ENCODE measurements around the gene CDH23.

The CDH23 gene

DNA sequence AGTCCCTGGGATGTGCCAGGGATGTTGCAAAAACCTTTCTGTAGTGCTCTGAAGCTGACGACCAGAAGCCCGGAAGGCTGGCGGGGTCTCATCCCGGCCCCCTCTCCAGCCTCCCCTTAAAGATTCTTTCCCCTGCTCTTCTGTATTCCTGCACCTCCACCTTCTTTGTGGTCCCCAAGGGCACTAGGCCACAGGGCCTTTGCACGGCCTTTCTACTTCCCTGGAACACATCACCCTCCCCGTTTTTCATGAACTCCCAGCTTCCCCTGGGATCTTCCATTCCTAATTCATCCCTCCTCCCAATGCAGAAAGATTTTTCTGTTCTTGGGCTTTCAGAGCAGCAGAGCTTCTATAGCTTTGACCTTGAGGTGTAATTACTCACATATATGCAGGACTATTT lies 127.0 kb downstream of the CDH23 start:
- no peak for DNase-seq

DNA sequence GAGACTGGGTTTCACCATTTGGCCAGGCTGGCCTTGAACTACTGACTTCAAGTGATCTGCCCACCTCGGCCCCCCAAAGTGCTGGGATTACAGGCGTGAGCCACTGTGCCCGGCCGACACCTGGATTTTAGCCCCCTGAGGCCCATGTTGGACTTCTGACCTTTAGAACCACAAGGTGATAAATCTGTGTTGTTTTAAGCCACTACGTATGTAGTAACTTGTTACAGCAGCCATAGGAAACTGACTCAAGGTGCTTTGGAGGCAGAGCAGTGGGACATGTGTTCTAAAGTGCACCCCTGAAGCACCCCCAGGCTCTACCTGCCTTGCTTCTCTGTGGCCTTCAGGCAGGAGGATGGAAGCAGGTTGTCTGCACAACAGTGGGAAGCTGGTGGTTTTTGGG lies 128.4 kb downstream of the CDH23 start:
- no peak for DNase-seq

DNA sequence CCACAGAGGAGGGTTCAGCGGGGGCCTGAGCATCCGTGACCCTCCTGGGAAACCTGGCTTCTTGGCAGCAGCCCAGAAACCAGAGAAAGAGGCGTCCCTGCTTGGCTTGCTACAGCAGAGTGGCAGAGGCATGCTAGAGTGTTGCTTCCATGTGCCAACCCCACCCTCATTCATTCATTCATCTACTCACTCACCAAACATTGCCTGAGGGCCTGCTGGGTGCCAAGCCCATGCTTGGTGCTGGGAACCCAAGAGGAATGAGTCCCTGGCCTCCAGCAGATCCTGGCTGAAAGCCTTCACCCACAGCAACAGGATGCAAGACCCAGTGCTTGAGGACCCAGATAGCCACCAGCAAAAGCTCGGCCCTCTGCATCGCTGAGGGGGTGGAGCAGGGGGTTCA lies 129.0 kb downstream of the CDH23 start:
- no peak for DNase-seq

DNA sequence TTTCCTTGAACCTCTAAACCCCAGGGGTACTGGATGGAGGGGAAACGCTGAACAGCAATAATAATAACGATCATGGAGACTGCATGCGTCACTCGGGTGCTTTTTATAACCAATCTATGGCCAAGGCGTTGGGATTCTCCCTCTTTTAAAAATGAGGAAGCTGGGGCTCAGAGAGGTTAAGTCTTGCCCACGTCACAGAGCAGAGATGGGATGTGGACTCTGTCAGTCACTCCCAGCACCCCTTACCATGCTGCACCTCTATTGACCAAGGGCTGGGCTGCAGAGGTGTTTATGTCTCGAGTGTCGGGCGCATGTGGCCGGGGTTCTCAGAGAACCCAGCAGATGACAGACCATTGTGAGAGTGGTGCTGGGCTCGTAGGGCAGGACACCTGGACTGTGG lies 129.9 kb downstream of the CDH23 start:
- DNase-seq = no peak

DNA sequence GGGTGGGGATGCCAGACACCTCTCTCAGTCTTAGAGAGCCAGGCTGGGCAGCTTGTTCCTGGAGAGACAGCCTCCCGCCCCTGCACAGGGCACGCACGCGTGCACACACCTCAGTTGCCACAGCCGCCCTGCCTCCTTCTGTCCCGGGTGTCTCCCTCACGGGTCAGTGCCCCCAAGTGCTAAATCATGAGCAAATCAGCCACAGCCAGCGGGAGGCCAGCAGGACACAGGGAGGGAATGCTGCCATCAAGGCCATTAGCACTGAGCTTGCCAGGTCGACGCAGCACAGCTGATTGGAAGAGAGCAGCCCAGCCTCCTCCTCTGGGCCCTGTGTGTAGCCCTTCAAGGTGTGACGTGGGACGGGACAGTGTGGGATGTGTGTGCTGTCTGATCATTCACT lies 130.4 kb downstream of the CDH23 start:
- no peak for DNase-seq

DNA sequence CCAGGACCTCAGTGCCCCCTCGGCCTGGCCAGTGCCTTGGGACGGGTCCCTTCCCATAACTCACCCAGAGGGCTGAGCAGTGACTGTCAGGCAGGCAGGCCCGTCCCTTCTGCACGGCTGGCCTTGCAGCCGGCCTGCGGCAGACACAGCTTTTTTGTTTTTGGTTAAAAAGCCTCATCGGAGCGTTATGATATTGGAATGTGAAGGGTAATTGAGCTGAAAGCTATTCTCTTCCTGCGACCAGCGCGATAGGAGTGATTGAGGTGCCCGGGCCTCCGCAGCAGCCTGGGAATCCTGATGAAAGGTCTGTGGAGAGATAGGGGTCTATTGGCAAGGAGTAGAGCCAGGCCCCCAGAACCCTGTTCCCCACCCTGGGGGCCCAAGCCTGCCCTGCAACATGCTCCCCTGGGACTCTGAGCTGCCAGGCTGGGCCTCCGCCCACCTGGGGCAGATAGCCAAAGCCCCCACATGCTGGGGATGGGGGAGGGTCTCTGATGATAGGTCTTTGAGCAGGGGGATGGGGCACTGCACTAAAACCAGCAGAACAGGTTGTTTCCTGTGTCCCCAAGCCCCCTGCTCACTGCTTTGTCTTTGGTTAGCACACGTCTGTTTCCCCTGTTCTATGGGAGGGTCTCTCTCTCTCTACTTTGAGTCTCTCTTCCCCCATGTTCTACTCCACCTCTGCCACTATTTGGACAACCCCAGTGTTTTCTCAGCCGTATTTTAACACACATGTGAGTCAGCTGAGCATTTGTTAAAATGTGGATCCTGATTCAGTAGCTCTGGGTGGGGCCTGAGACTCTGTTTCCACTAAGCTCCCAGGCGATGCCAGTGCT lies 131.9 kb downstream of the CDH23 start:
- no peak for DNase-seq

DNA sequence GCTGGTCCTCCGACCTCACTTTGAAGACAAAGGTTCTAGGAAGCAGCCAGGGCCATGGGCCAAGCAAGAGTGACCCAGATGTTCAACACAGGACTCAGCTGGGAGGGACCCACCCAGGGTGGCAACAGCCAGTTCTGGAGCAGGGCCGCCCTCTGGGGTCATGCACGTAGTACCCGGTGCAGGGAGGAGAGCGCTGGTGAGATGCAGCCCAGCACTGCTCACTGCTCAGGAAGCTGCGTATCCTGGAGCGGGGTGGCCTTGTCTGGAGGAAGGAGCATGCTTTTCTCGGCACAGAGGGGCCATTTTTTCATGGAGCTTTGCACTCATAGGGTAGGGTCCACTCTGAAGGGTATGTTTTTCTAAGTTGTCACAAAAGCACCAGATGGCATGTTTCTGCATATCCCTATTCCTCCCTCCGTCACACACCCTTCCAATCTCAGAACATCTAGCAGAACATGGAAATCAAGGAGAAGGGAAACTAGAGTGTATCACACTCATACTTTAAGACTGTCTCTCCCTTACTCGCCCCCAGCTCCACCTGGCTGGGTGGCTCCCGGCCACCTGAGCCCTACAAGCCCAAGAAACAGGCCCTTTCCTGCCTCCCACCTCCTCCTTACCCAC lies 132.6 kb downstream of the CDH23 start:
- no peak for DNase-seq

DNA sequence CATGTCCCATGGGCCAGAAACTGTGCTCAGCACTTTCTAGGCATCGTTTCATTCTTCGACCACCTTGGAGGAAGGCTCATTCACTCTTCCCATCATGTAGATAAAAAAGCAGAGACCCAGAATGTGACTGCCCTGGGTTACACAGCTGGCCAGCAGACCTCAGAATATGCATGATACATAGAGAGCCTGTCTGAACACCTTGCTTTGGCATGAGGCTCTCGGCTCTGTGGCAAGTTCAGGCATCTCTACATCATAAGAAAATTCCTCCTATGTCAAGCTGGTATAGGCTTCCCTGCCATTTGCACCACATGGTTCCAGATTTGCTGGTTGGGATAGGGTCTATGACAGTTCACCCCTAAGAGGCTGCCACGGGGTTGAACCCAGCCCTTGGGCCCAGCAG lies 134.1 kb downstream of the CDH23 start:
- DNase-seq = no peak

DNA sequence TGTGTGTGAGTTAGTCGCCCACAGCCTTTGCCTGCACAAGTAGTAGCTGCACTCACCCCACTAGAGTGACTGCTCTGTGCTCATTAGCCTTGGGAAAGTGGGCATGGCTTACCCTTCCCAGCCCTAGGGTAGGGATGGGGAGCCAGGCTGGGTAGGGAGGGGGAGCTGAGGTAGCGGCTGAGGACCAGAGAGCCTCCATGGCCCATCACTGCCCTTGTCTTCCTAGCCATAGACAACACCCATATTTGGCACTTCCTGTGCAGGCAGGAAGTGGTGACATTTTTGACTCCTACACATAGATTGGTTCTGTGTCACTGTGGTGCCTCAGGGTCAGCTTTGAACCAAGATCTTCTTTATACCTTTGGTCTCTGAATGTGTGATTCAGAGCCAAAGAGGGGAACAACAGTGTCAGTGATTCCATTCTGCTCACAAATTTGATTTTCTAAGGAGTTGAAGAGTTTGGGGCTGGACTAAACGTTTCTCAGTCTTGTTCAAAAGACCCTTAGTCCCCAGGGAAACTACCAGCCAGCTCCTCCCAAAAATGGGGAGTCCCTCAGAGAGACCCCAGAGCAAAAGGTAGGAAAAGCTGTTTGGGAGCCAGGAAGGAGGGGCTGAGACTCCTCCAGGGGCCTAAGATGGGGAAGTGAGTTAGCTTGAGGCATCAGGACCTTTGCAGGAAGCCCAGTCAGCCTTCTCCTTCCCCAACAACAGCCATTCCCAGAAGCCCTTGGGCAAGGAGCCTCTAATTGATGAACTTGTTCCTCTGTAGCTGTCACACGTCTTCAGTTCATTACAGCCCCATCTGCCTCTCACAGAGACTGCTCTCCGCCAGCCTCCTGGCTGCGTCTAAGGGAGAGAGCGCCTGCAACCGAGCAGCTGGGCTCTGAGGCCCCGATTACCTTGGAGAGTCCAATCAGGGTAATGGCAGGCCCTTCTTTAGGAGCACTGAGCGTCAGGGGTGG lies 135.0 kb downstream of the CDH23 start:
- peak; percentile 24 for DNase-seq

DNA sequence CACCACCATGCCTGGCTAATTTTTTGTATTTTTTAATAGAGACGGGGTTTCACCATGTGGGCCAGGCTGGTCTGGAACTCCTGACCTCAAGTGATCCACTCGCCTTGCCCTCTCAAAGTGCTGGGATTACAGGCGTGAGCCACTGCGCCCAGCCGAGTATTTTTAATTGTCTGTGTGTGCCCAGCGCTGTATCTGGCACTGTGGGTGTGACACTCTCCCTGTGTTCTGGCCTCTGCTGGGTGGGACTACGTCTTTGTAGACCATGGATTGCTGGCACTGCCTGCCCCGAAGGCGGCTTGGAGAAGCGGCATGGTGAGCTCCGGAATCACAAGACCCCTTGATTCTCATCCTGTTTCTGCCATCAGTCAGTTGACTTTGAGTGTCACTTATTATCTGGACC lies 136.2 kb downstream of the CDH23 start:
- DNase-seq = no peak

DNA sequence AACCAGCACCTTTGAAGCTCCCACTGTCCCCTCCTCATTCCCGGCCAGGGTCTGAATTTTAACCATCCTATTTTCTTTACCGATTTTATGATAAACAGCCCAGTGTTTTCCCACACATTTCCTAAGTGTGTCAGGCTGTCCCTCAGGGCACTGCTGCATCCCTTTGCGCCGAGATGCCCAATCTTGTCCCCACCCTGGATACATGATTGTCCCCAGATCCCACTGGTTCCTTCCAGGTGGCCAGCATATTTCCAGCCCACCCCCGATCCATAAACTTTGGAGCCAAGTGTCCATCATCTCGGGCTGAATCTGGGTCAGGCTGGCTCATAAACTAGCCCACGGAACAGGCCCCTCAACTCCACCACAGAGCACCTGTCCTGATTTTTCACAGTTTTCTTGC lies 137.2 kb downstream of the CDH23 start:
- DNase-seq = no peak

DNA sequence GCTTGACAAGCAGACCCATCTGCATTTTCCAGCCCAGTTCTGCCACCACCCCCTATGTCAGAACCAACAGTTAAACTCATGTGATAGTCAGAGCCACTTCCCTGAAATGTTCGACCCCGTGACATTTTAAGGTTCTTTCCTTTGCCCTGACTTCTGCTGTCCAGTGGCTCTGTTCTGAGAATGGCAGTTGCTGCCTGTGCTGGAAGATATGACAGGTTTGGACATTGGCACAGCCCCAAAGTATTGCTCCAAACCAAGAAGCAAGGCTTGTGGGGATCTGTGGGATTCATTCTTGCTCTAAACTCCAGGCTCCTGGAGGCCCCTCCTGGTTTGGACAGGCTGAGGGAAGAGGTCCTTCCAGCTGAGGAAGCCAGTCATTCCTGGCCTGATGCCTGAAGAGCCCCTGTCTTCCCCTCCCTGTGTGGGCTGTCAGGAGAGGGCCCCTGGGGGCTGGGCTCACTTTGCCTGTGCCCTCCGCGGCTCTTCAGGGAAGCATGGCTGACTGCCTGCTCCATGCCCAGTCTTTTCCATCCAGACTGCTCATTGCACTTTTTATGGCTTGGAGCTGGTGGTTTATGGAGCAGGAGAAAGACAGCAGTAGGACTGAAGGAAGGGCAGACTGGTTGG lies 138.0 kb downstream of the CDH23 start:
- DNase-seq = no peak

DNA sequence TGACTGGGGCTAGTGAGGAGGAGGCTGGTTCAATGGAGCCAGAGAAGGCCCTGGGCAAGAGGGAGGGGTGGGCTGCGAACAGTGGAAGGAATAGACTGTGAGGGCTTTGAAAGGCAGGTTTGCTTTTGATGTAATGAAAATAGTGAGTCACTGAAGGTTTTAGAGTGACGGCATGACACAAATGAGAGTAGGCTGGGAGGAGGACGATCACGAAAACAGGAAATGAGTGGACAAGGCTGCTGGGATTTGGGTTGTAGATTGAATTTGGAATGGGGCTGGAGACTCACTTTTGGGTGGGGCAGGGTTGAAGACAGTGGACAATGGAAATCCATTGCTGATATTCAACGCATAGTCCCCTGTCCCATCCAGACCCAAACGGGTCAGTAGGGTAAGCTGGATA lies 139.6 kb downstream of the CDH23 start:
- DNase-seq = no peak

DNA sequence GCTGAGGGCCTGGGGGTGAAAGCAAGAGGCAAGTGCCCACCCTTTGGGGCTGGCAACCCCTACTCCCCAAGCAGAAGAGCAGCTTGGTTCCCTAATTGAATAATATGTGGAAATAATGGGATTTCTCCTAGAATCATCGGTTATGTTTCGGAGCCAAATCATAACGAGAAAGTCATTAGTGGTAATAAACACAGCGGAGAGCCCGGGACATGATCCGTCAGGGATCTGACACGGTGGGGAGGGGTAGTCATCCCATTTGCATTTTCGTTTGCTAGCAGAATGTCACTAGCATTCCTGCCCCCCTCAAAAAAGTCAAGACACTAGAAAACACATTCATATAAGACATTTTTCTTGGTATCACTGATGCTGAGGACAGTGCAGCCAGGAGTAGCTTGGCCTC lies 140.4 kb downstream of the CDH23 start:
- no peak for DNase-seq

DNA sequence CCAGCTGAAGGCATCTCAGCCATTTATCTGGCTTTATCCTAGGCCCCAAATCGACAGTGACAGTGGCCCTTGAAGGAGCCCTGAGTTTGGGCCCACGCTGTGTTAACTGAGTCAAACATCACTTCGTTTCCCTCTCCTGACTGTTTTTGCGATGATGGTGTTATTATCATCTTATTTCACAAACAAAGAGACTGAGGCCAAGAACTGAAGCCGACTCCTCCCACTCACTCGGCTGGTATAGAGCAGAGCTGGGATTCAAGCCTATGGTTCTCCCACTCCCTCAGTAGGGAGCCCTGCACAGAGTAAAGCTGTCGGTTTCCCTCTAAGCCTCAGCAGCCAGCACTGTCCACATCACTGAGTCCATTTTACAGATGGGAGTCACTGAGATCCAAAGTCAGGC lies 141.0 kb downstream of the CDH23 start:
- DNase-seq = no peak

DNA sequence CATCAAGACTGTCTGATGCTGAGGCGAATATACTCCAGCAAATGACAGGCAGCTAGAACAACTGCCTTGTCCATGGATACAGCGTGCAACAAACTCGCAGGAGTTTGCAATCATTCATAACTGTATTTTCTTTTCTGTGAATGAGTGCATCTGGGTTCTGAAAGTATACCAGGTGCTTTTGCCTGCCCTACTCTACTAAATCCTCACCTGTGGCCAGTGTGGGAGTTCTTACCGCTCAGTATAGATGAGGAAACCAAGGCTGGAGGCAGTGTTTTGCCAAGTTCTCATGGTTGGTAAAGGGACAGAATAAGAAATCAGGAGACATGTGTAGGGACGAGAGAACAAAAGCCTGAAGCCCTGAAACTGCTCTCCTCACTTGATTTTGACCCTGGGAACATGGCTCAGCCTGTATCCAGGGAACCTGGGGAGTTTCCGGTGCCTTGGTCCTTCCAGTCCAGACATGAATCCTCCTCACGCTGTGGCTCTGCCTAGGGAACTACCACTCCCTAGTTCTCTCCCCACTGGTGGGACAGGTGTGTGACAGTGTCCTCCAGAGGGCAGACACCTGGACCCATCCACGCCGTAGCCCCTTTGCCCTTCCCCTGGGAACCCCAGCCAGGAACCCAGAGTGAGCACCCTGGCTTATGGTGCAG lies 142.0 kb downstream of the CDH23 start:
- no peak for DNase-seq

DNA sequence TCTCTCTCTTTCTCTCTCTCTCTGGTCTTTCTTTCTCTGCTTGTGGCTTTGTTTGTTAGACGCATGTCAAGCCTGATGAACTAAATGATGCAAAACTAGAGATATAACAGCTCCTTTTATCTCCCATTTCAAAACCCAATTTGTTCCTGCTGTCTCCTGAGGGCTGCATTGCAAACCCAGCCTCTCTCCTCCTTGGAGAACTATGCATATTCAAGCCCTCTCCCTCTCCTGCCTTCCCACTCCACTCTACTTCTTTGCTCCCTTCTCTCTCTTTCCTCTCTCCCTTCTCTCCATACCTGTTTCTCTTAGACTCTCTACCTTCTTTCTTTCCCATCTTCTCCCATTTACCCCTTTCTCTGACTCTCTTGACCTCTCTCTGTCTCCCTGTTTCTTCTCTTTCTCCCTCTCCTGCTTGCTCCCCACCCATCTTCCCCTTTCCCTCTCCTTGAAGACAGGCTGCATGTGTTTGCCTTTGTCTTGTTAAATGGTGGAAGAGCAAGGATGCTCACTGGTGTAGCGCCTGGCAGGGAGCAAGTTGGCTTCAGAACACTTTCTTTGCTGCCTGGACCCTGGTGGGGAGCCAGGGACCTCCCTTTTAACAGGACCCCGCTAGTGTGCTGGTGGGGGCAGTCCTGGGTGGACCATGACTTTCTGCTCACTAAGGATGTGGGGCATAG lies 142.9 kb downstream of the CDH23 start:
- DNase-seq = no peak

DNA sequence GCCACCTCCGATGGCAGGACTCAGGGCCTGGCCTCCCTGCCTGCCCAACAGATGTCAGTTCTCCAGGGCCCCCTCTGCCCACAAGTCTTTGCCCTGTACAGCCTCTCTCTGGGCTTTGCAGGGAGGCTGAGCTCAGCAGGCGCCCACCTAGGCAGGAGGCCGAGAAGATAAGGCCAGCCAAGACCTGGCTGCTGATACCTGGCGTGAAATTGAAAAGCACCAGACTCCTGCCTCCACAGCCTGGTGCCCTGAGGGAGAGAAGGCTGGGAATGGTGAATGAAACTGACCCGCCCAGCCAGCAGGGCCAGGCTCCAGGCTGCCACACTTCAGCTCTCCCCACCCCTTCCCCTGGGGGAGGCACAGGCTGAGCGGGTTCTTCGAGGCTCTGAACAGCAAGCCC lies 145.8 kb downstream of the CDH23 start:
- no peak for DNase-seq

DNA sequence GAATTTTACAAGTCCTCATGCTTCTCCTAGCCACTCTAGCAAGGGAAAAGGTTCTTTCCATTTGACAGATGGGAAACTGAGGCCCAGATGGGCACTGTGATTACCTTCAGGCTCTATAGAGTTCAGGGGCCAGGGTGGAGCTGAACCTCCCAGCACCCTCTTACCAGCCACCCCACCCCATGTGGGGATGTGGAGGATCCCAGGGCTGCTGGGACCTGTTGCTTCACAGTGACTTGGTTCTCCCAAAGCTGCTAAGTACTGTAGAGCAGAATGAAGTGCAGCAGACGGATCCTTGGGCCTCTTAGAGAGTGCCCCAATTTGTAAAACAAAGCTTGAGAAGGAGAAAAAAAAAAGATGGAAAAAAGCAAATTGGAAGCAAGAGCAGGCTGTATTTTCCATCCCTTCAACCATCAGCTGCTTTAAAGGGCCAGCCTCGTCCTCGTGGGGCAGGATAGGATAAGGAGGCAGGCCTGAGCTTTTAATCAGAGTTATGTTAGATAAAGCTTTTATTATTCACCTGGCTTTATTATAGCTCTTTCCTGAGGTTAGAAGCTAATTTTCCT lies 147.0 kb downstream of the CDH23 start:
- no peak for DNase-seq

DNA sequence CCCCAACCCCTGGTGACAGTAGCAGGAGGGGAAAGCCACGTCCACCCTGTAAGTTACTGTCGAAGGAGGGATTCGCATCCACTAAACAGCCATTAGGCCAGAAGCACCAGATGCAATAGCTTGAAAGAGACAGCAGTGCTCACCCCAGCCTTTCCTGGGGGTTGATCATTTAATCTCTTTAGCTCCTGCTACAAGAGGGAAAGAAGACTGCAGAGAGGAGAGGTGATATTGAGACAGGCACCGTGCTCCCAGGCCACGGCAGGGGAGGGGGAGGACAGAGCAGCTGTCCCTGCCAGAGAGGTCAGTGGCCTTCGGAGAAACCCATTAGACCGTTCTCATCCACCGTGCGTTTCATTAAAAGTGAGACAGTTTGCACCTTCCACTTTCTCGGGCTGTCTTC lies 148.3 kb downstream of the CDH23 start:
- no peak for DNase-seq

DNA sequence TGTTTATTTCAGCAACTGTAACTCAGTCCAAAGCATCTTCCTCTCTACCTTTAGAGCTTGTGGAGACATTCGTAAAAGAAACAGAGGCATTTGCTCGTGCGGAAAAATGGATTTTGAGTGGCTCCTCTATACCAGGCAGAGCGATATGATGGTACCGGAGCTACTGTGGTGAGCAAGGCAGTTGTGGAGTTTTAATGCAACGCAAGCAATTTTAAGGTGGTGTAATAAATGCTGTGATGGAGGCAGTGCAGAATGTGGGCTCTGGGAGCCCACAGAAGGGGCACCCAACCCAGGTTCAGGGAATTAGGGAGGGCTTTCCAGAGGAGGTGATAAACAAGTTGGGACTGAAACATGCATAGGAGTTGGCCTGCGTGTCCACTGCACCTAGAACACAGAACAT lies 149.5 kb downstream of the CDH23 start:
- DNase-seq = no peak

DNA sequence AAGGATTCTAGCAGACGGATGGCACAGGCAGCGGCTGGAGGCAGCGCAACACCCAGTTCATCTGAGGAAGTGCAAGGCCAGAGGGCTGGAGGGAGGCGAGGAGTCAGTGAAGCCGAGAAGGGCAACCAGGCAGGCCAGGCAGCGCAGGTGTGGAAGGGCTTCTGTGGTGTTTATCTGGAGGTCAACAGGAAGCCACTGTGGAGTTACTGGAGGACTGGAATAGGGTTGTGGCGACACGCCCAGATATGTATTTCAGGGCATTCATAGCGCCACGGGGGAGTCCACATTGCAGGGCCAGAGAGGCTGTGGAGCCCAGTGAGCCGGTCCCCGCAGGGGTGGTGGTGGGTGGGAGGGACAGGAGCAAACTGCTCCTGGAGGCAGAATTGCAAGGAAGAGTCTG lies 150.6 kb downstream of the CDH23 start:
- DNase-seq = no peak

All from NCI-H1436 treated with DMSO at 0.1 percent for 48 hours (cell line).